ENCODE measurements around the gene MRPS35. TPM values are rescaled to one million over a fixed set of nuclear protein-coding genes. Genes with fewer than 3 reads are reported as not detected.

The MRPS35 gene
- polyA plus RNA-seq, 4 donors = 67.1 to 90.6 (median 79.9) TPM

DNA sequence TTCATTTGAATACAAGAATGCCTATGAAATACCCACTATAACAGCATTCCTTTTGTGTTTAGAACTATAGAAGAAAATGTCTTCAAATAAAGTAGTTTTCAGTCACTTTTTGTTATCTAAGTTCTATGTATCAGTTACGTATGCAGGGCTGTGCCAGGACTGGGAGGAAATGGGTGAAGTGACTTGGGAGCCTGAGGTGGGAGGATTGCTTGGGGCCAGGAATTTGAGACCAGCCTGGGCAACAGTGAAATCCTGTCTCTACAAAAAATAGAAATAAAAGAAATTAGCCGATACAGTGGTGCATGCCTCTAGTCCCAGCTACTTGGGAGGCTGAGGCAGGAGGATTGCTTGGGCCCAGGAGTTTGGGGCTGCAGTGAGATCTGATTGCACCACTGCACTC, 92.3 kb downstream of the MRPS35 start:
- no peak for DNase-seq (ENCODE audit: low read depth in 4 of 4, low spot score in 2 of 4)

DNA sequence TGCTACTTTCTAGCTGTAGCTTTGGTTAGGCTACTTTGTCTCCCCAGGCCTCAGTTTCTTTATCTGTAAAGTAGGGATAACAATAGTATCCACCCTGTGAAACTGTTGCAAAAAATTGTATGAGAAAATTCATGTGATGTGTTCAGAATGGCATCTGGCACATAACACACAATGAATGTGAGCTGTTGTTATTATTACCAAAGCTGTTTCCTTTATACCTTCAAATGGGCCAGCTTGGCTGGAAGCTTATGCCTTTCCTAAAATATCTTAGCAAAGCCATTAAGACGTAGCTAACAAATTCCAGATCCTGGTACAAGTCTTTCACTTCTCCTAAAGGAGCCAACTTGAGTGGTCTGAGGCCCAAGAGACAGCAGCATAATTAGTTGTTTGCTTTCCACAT, 94.6 kb downstream of the MRPS35 start:
- DNase-seq (ENCODE audit: low read depth in 4 of 4, low spot score in 2 of 4) = no peak

Other genes starting within 250 kb of the MRPS35 start
- 100 to 1,000 TPM in 1 of 4 donors, 10 to 100 TPM in 3; 57.0 to 113 (median 83.0) TPM for gene PPFIBP1, start 186.6 kb upstream of the MRPS35 start, polyA plus RNA-seq (ENCODE audit: insufficient read length in 4 of 4)
- gene REP15, start 14.4 kb upstream of the MRPS35 start, polyA plus RNA-seq (ENCODE audit: insufficient read length in 4 of 4) = 1 to 10 TPM; 1.6 to 3.6 (median 2.5) TPM
- 10 to 100 TPM; 27.7 to 43.5 (median 36.2) TPM for gene KLHL42, start 69.4 kb downstream of the MRPS35 start, polyA plus RNA-seq (ENCODE audit: insufficient read length in 4 of 4)
- under 1 TPM in 3 of 4 donors, not detected in 1; 0.21 to 0.73 (median 0.39) TPM for gene MANSC4, start 69.4 kb downstream of the MRPS35 start, polyA plus RNA-seq (ENCODE audit: insufficient read length in 4 of 4)